ENCODE results near the gene DNAJC10.
A peak's percentile ranks its signal among the peaks of the same experiment; 100 is the strongest.

DNAJC10 gene

GRCh38 chr2:182713601-182714000 is 2.5 kb upstream of the DNAJC10 start:
- no peak overlapping the region for H2AFZ ChIP-seq (ENCODE audit: low read depth)
- TF ChIP-seq, protein P1, sequence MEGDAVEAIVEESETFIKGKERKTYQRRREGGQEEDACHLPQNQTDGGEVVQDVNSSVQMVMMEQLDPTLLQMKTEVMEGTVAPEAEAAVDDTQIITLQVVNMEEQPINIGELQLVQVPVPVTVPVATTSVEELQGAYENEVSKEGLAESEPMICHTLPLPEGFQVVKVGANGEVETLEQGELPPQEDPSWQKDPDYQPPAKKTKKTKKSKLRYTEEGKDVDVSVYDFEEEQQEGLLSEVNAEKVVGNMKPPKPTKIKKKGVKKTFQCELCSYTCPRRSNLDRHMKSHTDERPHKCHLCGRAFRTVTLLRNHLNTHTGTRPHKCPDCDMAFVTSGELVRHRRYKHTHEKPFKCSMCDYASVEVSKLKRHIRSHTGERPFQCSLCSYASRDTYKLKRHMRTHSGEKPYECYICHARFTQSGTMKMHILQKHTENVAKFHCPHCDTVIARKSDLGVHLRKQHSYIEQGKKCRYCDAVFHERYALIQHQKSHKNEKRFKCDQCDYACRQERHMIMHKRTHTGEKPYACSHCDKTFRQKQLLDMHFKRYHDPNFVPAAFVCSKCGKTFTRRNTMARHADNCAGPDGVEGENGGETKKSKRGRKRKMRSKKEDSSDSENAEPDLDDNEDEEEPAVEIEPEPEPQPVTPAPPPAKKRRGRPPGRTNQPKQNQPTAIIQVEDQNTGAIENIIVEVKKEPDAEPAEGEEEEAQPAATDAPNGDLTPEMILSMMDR (conservative IDR thresholded peaks at IDR 0.05; ENCODE audit: low read depth, low read length): no peak
- peaks cover 30% of the 10 kb centered on the region for H3K4me1 ChIP-seq (ENCODE audit: low read depth, poor library complexity, severe bottlenecking)

GRCh38 chr2:182715121-182715891 is 751 bp upstream of the DNAJC10 start:
- H3K4me3 ChIP-seq (IDR thresholded peaks at IDR 0.05; ENCODE audit: insufficient read depth, low read depth, low read length): no peak overlapping the region
- H2AFZ ChIP-seq (ENCODE audit: low read depth): peak overlapping the region; percentile 80
- H3K27me3 ChIP-seq (ENCODE audit: insufficient read depth, low read depth): no peaks in the 10 kb centered on the region
- H3K36me3 ChIP-seq (ENCODE audit: insufficient read depth): no peaks in the 10 kb centered on the region
- no peaks in the 10 kb centered on the region for H4K20me1 ChIP-seq (ENCODE audit: insufficient read depth)
- TF ChIP-seq, protein P1 (conservative IDR thresholded peaks at IDR 0.05; ENCODE audit: low read depth, low read length): no peak
- H3K79me2 ChIP-seq (ENCODE audit: insufficient read depth, low read depth): peaks cover 7% of the 10 kb centered on the region; the same call in 1 of the 2 replicates
- peaks cover 32% of the 10 kb centered on the region for H3K4me1 ChIP-seq (ENCODE audit: low read depth, poor library complexity, severe bottlenecking)
- peak overlapping the region; percentile 43 for H3K4me2 ChIP-seq
- peak overlapping the region; percentile 69 for H3K9ac ChIP-seq
- peak overlapping the region; percentile 63 for H3K27ac ChIP-seq

More at GRCh38 chr2:182713601-182714000, 2.5 kb upstream of the DNAJC10 start:
- peaks cover 7% of the 10 kb centered on the region; the same call in 1 of the 2 replicates for H3K79me2 ChIP-seq (ENCODE audit: insufficient read depth, low read depth)
- no peaks in the 10 kb centered on the region for H3K36me3 ChIP-seq (ENCODE audit: insufficient read depth)
- no peaks in the 10 kb centered on the region for H3K27me3 ChIP-seq (ENCODE audit: insufficient read depth, low read depth)
- no peak overlapping the region for H3K9ac ChIP-seq
- no peak overlapping the region for H3K4me3 ChIP-seq (IDR thresholded peaks at IDR 0.05; ENCODE audit: insufficient read depth, low read depth, low read length)
- no peak overlapping the region for H3K27ac ChIP-seq
- no peaks in the 10 kb centered on the region for H4K20me1 ChIP-seq (ENCODE audit: insufficient read depth)
- H3K4me2 ChIP-seq: no peak overlapping the region

GRCh38 chr2:182716650-182716979 is 558 bp downstream of the DNAJC10 start:
- Histone ChIP-seq H3K27me3 (ENCODE audit: insufficient read depth, low read depth) (no peaks in the 10 kb centered on the region), H2AFZ (ENCODE audit: low read depth) (peak overlapping the region; percentile 80), H4K20me1 (ENCODE audit: insufficient read depth) (no peaks in the 10 kb centered on the region), H3K4me2 (peak overlapping the region; percentile 75), H3K79me2 (ENCODE audit: insufficient read depth, low read depth) (peaks cover 7% of the 10 kb centered on the region; the same call in 1 of the 2 replicates), H3K9ac (peak overlapping the region; percentile 69), H3K36me3 (ENCODE audit: insufficient read depth) (0 out of 2 replicates have a peak, but pooled peaks cover 5% of the 10 kb centered on the region), H3K27ac (peak overlapping the region; percentile 63), H3K4me1 (ENCODE audit: low read depth, poor library complexity, severe bottlenecking) (peaks cover 32% of the 10 kb centered on the region), H3K4me3 (IDR thresholded peaks at IDR 0.05; ENCODE audit: insufficient read depth, low read depth, low read length) (peak overlapping the region; percentile 79)
- TF ChIP-seq, protein P1 (conservative IDR thresholded peaks at IDR 0.05; ENCODE audit: low read depth, low read length): no peak

DNA sequence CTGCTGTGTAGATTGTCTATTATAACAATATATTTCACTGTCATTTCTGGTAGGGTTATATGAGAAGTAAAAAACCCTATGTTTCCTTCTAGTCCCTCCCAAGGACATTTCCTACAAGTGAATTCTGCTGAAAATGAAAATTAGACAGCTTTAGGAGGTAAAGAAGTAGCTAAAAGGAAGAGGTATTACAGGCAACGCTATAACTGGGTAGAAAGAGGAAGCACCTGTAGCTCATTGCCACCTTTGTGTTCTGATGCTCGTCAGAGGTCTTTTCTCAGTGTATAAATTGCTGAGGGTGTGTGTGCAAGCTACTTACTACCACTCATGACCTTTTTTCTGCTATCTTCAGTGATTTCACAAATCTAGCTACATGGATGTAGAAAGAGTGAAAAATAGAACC is 1.4 kb downstream of the DNAJC10 start:
- Histone ChIP-seq H2AFZ (ENCODE audit: low read depth) (no peak overlapping the region), H3K4me3 (IDR thresholded peaks at IDR 0.05; ENCODE audit: insufficient read depth, low read depth, low read length) (no peak overlapping the region), H3K4me2 (peak overlapping the region; percentile 75), H3K36me3 (ENCODE audit: insufficient read depth) (peaks cover 7% of the 10 kb centered on the region; the same call in 1 of the 2 replicates), H3K79me2 (ENCODE audit: insufficient read depth, low read depth) (peaks cover 7% of the 10 kb centered on the region; the same call in 1 of the 2 replicates), H3K27me3 (ENCODE audit: insufficient read depth, low read depth) (no peaks in the 10 kb centered on the region), H3K9ac (peak overlapping the region; percentile 69; the same call in 1 of the 2 replicates), H3K27ac (peak overlapping the region; percentile 63; the same call in 1 of the 2 replicates), H4K20me1 (ENCODE audit: insufficient read depth) (no peaks in the 10 kb centered on the region), H3K4me1 (ENCODE audit: low read depth, poor library complexity, severe bottlenecking) (peaks cover 32% of the 10 kb centered on the region)
- TF ChIP-seq, protein P1 (conservative IDR thresholded peaks at IDR 0.05; ENCODE audit: low read depth, low read length): no peak

Data from KMS-11 (cell line).